ENCODE measurements around the gene CC2D2B. TPM values are rescaled to one million over a fixed set of nuclear protein-coding genes. Genes with fewer than 3 reads are reported as not detected.

Gene CC2D2B
- total and polyA plus RNA-seq, 3 donors from 2014 or later: 7.7 to 16.5 (median 15.4) TPM

GRCh38 chr10:96021332-96021731, 113.6 kb downstream of the CC2D2B start:
- DNase-seq: no peak
- no peak for TF ChIP-seq CTCF (IDR thresholded peaks at IDR 0.05)
- TF ChIP-seq POLR2A (IDR thresholded peaks at IDR 0.05): no peak
- H3K4me3 ChIP-seq: no peak overlapping the region
- H3K27ac ChIP-seq: no peak overlapping the region
- no peaks in the 10 kb centered on the region for H3K36me3 ChIP-seq (ENCODE audit: low read depth, missing control alignments)
- intact Hi-C loops (cut with DNase I; ENCODE audit: low total_unique reads): no loop called here
- no peaks in the 10 kb centered on the region for H3K27me3 ChIP-seq
- WGBS, 2 donors: 73 to 100% methylated on average over 1 of the region's 1 CpG
- no peaks in the 10 kb centered on the region for H3K9me3 ChIP-seq
- H3K4me1 ChIP-seq: no peaks in the 10 kb centered on the region

GRCh38 chr10:96022739-96023138, 115.0 kb downstream of the CC2D2B start:
- intact Hi-C loops (cut with DNase I; ENCODE audit: low total_unique reads): no loop called here
- no peak overlapping the region for H3K4me3 ChIP-seq
- no peaks in the 10 kb centered on the region for H3K27me3 ChIP-seq
- 84 to 90% methylated on average over 2 of the region's 2 CpGs for WGBS, 2 donors
- no peaks in the 10 kb centered on the region for H3K36me3 ChIP-seq (ENCODE audit: low read depth, missing control alignments)
- DNase-seq: no peak
- TF ChIP-seq POLR2A (IDR thresholded peaks at IDR 0.05) (no peak), CTCF (IDR thresholded peaks at IDR 0.05) (no peak)
- no peaks in the 10 kb centered on the region for H3K4me1 ChIP-seq
- no peaks in the 10 kb centered on the region for H3K9me3 ChIP-seq
- no peak overlapping the region for H3K27ac ChIP-seq

DNA sequence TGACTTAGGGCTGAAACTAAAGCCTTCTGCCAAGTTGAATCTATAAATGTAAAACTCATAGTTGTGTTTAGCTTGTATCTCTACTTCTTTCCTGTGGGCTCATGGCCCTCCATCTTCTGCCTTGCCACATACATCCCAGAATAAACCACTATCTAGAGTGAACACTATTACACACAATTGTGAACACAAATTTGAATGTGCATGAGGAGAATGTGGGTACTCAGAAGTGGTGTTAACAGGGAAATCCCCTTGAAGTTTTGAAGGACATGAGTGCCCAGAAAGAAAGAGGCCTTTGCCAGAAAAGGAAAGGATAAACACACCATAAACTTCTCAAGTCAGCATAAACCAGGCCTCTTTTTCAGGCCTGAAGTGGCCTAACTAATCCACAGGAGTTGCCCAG, 115.4 kb downstream of the CC2D2B start:
- intact Hi-C loops (cut with DNase I; ENCODE audit: low total_unique reads): no loop called here
- no peak overlapping the region for H3K4me3 ChIP-seq
- no peak for DNase-seq
- no peaks in the 10 kb centered on the region for H3K4me1 ChIP-seq
- H3K9me3 ChIP-seq: no peaks in the 10 kb centered on the region
- no peaks in the 10 kb centered on the region for H3K27me3 ChIP-seq
- no peaks in the 10 kb centered on the region for H3K36me3 ChIP-seq (ENCODE audit: low read depth, missing control alignments)
- H3K27ac ChIP-seq: no peak overlapping the region
- no peak for TF ChIP-seq POLR2A (IDR thresholded peaks at IDR 0.05)
- TF ChIP-seq CTCF (IDR thresholded peaks at IDR 0.05): no peak

- Histone ChIP-seq H3K27ac (no peak overlapping the region), H3K4me3 (no peak overlapping the region), H3K27me3 (no peaks in the 10 kb centered on the region), H3K9me3 (no peaks in the 10 kb centered on the region), H3K36me3 (ENCODE audit: low read depth, missing control alignments) (no peaks in the 10 kb centered on the region), H3K4me1 (no peaks in the 10 kb centered on the region)
- TF ChIP-seq POLR2A (IDR thresholded peaks at IDR 0.05) (no peak), CTCF (IDR thresholded peaks at IDR 0.05) (no peak)
- DNase-seq: peak; percentile 20
- intact Hi-C loops (cut with DNase I; ENCODE audit: low total_unique reads): no loop called here
- WGBS, 2 donors: 80 to 88% methylated on average over 3 of the region's 3 CpGs
Measured at GRCh38 chr10:96025566-96025965, 117.8 kb downstream of the CC2D2B start.

GRCh38 chr10:96034625-96035024, 126.8 kb downstream of the CC2D2B start:
- Histone ChIP-seq H3K27me3 (no peaks in the 10 kb centered on the region), H3K4me3 (no peak overlapping the region), H3K27ac (no peak overlapping the region), H3K36me3 (ENCODE audit: low read depth, missing control alignments) (no peaks in the 10 kb centered on the region), H3K9me3 (no peaks in the 10 kb centered on the region), H3K4me1 (no peaks in the 10 kb centered on the region)
- intact Hi-C loops (cut with DNase I; ENCODE audit: low total_unique reads): no loop called here
- WGBS, 2 donors: 96 to 97% methylated on average over 1 of the region's 1 CpG
- DNase-seq: no peak
- no peak for TF ChIP-seq CTCF (IDR thresholded peaks at IDR 0.05)
- no peak for TF ChIP-seq POLR2A (IDR thresholded peaks at IDR 0.05)
